ENCODE data around the gene UVRAG. TPM values are rescaled to one million over a fixed set of nuclear protein-coding genes. Genes with fewer than 3 reads are reported as not detected.

Gene UVRAG
- total and polyA plus RNA-seq, 2 of the 13 experiments (the other 11 are each of a cell fraction or from before 2014, with no cell fraction given): 9.7 to 17.3 TPM

DNA sequence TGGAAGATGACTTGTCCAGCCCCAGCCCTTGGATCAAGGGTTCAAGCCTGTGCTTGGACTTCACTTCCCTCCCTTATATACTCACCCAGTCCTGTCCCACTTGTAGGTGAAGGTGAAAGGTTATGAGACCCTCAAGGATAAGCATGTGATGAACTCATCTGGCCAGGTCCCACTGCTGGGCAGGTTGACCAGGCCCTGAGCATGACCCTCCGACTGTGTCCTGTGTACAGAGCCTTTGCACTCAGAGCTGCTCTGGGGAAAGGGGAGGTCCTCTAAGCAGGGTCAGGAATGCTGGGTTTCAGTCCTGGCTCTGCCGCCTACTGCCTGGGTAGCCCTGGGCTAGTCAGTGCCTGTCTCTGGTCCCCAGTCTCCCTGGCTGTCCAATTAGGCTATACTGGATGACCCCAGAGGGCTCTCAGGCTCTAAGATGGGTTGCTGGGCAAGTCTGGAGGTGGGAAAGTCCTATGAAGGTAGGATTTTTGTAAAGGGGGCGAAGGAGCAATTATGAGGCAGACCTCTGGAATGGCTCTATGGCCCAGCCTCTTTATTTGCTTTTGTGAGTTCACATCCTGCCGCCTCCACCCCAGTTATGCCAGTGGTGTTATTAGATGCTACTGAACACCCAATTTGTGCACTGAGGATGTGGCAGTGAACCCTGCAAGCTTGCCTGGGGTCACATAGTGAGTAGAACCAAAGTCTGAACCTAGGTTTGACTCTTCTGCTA is 32.3 kb upstream of the UVRAG start (continued):
- TF ChIP-seq ZC3H4 (CRISPR knock-in tag; IDR thresholded peaks at IDR 0.05; ENCODE audit: borderline replicate concordance): no peak
- TF ChIP-seq ZNF225 (CRISPR knock-in tag; IDR thresholded peaks at IDR 0.05): no peak
- TF ChIP-seq FLYWCH1 (CRISPR knock-in tag; IDR thresholded peaks at IDR 0.05): no peak
- TF ChIP-seq IRF2 (CRISPR knock-in tag; IDR thresholded peaks at IDR 0.05): peak; percentile 35; the same call in 1 of the 2 replicates
- peak; percentile 60; the same call in 1 of the 2 replicates for TF ChIP-seq MIXL1 (CRISPR knock-in tag; IDR thresholded peaks at IDR 0.05)
- TF ChIP-seq SAP130 (CRISPR knock-in tag; IDR thresholded peaks at IDR 0.05; ENCODE audit: low read depth): peak; percentile 61
- TF ChIP-seq, protein P1, sequence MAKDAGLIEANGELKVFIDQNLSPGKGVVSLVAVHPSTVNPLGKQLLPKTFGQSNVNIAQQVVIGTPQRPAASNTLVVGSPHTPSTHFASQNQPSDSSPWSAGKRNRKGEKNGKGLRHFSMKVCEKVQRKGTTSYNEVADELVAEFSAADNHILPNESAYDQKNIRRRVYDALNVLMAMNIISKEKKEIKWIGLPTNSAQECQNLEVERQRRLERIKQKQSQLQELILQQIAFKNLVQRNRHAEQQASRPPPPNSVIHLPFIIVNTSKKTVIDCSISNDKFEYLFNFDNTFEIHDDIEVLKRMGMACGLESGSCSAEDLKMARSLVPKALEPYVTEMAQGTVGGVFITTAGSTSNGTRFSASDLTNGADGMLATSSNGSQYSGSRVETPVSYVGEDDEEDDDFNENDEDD (CRISPR knock-in tag; IDR thresholded peaks at IDR 0.05; ENCODE audit: borderline replicate concordance): no peak
- no peak for TF ChIP-seq ZNF776 (CRISPR knock-in tag; IDR thresholded peaks at IDR 0.05)
- no peak for TF ChIP-seq ZFP1 (CRISPR knock-in tag; IDR thresholded peaks at IDR 0.05)
- TF ChIP-seq ZNF839 (CRISPR knock-in tag; IDR thresholded peaks at IDR 0.05; ENCODE audit: borderline replicate concordance): no peak
- peak; percentile 74 for TF ChIP-seq NFIC (IDR thresholded peaks at IDR 0.05; ENCODE audit: low read length)
- no peak for TF ChIP-seq YY1 (IDR thresholded peaks at IDR 0.05; ENCODE audit: insufficient read depth, insufficient replicate concordance, low read depth, low read length)
- TF ChIP-seq, protein P2, sequence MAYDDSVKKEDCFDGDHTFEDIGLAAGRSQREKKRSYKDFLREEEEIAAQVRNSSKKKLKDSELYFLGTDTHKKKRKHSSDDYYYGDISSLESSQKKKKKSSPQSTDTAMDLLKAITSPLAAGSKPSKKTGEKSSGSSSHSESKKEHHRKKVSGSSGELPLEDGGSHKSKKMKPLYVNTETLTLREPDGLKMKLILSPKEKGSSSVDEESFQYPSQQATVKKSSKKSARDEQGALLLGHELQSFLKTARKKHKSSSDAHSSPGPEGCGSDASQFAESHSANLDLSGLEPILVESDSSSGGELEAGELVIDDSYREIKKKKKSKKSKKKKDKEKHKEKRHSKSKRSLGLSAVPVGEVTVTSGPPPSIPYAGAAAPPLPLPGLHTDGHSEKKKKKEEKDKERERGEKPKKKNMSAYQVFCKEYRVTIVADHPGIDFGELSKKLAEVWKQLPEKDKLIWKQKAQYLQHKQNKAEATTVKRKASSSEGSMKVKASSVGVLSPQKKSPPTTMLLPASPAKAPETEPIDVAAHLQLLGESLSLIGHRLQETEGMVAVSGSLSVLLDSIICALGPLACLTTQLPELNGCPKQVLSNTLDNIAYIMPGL (CRISPR knock-in tag; IDR thresholded peaks at IDR 0.05; ENCODE audit: borderline replicate concordance in 1 of 2, low read depth in 1 of 2): no peak
- TF ChIP-seq MEIS1 (CRISPR knock-in tag; IDR thresholded peaks at IDR 0.05; ENCODE audit: borderline replicate concordance): no peak
- TF ChIP-seq ATRX (CRISPR knock-in tag; IDR thresholded peaks at IDR 0.05; ENCODE audit: borderline replicate concordance): no peak
- no peak for TF ChIP-seq ZNF569 (CRISPR knock-in tag; IDR thresholded peaks at IDR 0.05; ENCODE audit: borderline replicate concordance)
- TF ChIP-seq, protein P3, sequence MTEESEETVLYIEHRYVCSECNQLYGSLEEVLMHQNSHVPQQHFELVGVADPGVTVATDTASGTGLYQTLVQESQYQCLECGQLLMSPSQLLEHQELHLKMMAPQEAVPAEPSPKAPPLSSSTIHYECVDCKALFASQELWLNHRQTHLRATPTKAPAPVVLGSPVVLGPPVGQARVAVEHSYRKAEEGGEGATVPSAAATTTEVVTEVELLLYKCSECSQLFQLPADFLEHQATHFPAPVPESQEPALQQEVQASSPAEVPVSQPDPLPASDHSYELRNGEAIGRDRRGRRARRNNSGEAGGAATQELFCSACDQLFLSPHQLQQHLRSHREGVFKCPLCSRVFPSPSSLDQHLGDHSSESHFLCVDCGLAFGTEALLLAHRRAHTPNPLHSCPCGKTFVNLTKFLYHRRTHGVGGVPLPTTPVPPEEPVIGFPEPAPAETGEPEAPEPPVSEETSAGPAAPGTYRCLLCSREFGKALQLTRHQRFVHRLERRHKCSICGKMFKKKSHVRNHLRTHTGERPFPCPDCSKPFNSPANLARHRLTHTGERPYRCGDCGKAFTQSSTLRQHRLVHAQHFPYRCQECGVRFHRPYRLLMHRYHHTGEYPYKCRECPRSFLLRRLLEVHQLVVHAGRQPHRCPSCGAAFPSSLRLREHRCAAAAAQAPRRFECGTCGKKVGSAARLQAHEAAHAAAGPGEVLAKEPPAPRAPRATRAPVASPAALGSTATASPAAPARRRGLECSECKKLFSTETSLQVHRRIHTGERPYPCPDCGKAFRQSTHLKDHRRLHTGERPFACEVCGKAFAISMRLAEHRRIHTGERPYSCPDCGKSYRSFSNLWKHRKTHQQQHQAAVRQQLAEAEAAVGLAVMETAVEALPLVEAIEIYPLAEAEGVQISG (CRISPR knock-in tag; IDR thresholded peaks at IDR 0.05): no peak
- TF ChIP-seq, protein P4, sequence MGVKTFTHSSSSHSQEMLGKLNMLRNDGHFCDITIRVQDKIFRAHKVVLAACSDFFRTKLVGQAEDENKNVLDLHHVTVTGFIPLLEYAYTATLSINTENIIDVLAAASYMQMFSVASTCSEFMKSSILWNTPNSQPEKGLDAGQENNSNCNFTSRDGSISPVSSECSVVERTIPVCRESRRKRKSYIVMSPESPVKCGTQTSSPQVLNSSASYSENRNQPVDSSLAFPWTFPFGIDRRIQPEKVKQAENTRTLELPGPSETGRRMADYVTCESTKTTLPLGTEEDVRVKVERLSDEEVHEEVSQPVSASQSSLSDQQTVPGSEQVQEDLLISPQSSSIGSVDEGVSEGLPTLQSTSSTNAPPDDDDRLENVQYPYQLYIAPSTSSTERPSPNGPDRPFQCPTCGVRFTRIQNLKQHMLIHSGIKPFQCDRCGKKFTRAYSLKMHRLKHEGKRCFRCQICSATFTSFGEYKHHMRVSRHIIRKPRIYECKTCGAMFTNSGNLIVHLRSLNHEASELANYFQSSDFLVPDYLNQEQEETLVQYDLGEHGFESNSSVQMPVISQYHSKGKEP (CRISPR knock-in tag; IDR thresholded peaks at IDR 0.05): no peak
- TF ChIP-seq ZBTB8A (CRISPR knock-in tag; IDR thresholded peaks at IDR 0.05; ENCODE audit: borderline replicate concordance, low read depth): no peak
- TF ChIP-seq ZNF547 (CRISPR knock-in tag; IDR thresholded peaks at IDR 0.05): no peak
- peak; percentile 70 for TF ChIP-seq HDAC2 (CRISPR knock-in tag; IDR thresholded peaks at IDR 0.05)
- TF ChIP-seq ZNF121 (CRISPR knock-in tag; IDR thresholded peaks at IDR 0.05): peak; percentile 95
- 0 out of 2 replicates have a peak, but pooled peaks have one; percentile 8 for TF ChIP-seq SIX4 (CRISPR knock-in tag; IDR thresholded peaks at IDR 0.05)

Measured in HepG2 (cell line).